CD4-positive, alpha-beta T cell treated with Interleukin-17A for 4 hours (primary cell): Measurements from ENCODE around the gene KRTAP5-2.
"Not testable (repeated sequence)": the region's sequence is repeated elsewhere in the genome, so short reads cannot be mapped to it uniquely, and the experiment has no call there.

Source experiments
- DNase-seq: peaks from one replicate; pipeline ENCODE4 v3.0.0-alpha.2; 2020; ENCODE audit warnings: mixed read lengths

The KRTAP5-2 gene, protein sequence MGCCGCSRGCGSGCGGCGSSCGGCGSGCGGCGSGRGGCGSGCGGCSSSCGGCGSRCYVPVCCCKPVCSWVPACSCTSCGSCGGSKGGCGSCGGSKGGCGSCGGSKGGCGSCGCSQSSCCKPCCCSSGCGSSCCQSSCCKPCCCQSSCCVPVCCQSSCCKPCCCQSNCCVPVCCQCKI

DNA sequence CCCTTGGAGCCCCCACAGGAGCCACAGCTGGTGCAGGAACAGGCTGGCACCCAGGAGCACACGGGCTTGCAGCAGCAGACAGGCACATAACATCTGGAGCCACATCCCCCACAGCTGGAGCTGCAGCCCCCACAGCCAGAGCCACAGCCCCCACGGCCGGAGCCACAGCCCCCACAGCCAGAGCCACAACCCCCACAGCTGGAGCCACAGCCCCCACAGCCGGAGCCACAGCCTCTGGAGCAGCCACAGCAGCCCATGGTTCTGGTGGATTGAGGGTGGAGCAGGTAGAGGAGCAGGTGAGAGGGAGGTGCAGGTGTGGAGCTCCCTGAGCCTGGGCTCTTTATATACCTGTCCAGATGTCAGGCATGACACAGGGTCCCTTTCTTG is at the start of gene KRTAP5-2:
TSS of gene KRTAP5-2 (minus strand) at position 301 of the 387 bp plus-strand sequence. CDS start at position 257, 44 bp downstream.
- DNase-seq: no peak

DNA sequence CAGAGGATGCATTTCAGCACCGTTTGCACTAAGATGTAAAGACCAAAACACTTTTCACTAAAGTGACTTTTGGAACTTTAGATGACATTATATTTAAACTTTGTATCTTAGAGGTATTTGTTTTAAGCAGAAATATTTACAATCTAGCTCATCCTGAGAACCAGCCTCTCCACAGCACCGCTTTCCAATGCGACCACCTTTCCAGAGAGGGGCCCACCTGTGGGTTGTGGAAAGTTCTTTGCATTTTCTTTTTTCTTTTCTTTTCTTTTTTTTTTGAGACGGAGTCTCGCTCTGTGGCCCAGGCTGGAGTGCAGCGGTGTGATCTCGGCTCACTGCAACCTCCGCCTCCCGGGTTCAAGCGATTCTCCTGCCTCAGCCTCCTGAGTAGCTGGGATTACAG is 48.4 kb upstream of the KRTAP5-2 start:
- DNase-seq: not testable (repeated sequence)

DNA sequence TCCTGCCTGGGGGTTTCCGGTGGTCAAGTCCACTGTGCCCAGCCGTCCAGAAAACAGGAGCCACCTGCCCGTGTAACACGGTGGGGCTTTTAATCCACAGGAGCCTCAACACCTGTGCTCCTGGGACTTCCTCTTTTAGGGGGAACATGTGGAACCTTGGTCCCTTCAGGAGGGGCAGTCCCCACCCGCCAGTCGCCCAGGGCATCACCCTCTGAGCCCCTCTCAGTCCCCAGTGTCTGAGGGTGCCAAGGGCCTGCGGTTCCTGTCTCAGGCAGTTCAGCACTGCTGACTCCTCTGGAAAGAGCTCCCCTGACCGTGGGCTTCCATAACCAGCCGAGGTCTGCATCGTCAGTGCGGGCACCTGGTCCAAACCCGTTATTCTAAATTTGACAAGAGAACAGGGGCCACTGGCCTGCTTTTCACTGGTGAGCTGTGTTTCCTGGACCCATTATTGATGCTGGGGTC is 47.3 kb upstream of the KRTAP5-2 start:
- DNase-seq: no peak

DNA sequence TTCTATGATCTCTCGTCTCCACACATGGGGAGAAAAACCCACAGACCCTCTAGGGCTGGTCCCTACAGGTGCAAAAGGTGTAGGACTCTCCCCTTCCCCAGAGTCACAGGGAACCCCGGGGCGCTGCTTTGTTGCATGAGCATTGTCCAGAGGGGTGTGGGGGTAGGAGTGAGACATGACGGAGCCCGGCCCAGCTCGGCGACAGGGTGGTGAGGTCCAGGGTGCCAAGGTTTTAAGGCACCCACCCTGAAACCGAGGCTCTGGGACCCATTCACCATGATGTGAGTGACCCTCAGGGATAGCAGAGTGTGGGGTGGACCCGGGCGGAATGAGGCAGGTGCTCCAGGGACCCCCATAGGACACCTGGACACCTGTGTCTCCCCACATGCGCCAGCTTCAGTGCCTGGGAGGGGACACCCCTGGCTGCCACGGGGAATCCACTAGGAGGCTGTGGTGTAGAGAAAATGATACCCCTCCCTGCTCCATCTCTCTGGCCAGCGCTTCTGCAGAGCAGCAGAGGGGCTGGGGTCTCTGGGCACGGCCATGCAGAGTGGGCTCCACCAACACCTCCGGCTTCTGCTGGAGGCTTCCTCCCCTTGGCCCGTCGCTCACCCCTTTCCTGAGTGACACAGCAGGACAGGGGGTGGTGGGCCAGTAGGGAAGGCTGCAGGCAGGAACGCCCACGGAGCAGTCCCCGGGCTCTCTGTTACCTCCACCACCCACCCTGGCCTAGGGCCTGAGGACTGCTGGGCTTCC is 46.7 kb upstream of the KRTAP5-2 start:
- no peak for DNase-seq

DNA sequence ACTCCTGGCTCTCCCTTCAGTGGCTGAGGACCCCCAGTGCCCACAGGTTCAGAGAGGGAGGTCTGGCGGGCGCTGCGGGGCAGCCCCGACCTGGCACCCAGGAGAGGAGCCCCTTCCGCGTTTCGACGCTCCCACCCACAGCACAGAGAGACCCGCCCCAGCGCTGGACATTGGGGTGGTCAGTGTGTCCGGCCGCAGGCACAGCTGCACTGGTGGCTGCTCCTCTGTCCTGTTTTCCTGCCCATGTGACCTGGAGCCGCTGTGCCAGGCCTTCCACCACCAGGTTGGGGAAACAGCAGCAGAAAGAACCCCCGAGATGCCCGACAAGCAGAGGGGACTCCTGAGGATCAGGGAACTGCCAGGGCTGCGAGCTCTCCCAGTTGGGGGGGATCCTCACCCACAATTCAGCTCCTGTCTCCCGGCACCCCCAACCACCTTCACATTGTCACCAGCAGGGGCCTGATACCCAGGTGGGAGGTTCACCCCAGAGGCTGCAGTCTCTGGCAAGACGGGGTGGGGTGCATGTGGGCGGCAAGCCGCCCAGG is 45.1 kb upstream of the KRTAP5-2 start:
- no peak for DNase-seq

DNA sequence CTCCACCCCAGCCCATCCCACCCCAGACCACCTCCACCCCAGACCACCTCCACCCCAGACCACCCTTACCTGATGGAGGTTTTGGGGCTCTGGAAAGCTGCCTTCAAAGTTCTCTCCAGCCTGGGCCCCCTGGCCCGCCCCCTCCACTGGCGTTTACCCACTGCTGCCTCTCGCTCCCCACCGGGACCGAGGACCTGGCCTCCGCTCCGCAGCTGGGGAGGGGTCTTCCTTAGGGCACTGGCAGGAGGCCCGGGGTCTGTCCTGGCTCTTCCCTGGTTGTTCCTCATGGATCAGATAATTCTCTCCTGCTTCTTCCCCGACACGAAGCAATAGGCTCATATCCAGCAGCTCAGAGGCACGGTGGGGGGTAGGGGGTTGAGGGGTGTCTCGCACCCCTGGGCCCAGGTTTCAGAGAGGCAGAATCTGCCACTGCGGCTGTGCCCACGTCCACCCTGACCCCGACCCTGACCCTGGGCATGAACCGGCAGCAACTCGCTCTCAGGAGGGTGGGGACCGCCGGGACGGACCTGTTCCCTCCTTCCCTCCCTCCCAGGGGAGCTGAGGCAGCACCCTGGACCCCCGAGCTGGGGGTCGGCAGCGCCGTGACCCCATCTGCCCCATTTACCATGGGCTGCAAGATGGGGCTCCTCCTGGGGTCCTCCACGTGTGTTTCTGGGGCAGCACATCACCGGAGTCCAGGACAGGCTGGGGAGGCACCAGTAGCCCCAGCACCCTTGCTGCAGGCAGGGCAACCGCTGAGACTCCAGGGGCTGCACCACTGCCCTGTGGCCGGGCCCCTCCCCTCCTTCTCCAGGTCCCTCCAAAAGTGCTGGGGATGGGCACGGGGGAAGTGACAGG is 44.4 kb upstream of the KRTAP5-2 start:
- DNase-seq: no peak

DNA sequence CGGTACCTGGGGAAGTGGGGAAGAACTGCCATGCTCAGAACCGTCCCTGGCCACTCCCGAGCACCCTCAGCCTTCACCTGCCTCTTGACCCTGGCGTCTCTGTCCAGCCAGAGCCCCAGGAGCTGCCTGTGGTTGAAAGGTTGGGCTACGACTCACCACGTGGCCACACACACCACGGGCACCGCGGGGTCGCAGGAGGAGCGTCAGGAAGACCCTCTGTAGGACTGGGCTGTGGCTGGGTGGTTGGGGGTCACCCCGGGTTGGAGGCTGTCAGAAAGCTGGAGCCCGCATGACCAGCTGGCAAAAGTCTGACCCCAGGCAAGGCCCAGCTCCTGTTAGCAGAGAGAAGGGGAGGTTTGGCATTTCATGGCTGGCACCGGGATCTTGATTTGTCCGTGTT is 43.0 kb upstream of the KRTAP5-2 start:
- DNase-seq: no peak

DNA sequence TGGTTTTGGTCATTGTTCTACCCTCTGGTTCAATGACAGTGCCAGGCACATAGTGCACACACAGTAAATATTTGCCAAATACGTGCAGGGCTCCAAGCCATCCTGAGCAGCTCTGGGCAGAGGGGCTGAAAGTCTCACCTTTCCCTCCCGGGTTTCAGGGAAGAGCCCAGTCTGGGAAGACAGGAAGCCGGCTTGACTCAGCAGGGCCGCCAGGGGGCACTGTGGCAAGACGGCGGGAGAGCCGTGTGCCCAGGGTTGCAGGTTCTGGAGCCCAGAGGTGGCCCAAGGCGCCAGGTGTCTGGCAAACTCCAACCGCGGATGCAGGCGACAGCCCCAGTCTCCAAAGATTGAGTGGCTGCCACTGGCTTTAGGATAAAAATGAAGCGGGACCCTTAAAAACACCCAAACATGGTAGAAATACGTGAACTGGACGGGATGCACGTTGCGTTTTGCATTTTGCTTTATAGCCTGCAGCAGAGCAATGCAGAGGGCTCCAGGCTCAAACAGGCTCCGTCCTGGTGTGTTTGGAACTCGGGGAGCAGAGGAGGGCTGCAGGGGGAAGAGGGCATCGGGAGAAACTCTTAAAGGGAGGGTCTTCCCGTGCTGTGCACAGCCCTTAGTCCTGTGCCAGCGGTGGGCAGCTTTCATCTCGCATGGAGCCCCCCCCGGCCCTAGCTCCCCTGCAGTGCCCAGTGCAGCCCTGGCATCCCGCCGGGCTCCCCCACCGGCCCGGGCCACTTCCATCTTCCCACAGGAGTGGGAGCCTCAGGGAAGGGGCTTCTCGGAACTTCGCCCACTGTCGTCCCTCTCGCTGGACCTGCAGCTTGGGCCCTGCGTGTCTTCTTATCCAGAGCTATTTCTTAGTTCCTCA is 42.2 kb upstream of the KRTAP5-2 start:
- peak; percentile 54 for DNase-seq

DNA sequence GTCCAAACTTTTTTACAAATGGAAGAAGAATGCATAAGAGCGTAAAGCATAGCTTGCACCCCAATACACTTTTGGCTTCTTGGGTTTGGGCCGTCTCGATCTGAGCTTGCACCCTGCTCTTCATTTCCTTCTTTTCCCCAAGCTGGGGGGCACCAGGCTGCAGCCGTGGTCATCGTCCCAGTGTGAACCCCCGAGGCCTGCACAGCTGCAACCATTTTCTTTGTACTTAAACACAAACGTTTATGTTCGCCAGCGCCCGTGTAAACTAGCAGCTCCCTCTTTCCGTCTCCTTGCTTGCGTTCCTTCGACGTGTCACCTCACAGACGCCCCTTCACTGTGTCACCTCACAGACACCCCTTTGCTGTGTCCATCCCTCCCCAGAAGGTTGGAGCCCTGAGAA is 41.6 kb upstream of the KRTAP5-2 start:
- DNase-seq: no peak

DNA sequence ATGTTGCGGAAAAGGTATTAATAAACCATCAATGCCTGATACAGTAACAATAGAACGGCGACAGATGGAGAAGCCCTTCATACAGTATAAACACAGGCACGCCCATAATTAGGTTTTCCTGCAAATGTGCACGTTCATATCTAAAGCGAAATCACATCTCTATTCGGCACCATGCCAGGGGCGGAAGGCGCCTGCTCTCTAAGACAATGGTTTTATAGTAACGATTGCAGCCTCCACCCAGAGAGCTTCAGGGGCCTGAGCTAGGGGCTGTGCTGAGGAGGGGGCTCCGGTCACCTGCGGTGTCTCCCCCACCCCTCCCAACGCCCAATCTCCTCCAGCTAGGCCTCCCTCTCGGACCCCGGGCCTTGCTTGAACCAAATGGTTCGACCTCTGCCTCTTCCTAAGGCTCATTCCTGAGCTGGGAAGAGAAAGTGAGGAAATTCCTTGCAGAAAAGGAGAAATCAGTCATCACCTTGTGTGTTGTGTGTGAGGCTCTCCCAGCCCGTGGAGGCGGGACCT is 41.1 kb upstream of the KRTAP5-2 start:
- DNase-seq: peak; percentile 27

DNA sequence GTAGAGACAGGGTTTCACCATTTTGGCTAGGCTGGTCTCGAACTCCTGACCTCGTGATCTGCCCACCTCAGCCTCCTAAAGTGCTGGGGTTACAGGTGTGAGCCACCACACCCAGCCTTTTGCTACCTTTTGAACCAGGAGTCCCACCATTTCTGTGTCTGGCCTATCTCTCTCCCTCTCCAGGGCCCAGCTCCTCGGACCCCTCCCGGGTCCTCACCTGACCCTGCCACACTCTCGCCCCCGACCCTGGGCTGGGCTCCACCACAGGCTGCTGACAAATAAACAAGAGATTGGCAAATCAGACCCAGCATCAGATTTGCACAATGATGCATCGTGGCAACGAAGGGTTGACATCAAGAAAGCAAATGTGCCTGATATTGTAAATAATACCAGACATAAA is 40.2 kb upstream of the KRTAP5-2 start:
- no peak for DNase-seq

DNA sequence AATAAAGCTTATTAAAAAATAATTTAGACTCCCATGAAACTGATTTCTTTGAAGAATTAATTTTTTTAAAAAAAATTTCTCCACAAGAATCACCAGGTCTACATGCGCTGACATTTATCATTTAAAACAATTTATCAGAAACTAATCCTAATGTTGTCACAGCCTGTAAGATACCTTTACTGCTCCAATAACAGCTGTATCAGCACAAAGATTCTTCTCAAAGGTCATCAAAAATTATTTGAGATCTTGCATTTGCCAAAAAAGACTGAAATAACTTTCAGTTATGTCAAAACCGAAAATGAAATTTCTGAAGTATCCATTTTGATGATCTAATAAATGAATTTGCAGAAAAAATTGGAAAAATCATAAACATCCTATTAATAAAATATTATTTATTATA is 39.5 kb upstream of the KRTAP5-2 start:
- DNase-seq: no peak

DNA sequence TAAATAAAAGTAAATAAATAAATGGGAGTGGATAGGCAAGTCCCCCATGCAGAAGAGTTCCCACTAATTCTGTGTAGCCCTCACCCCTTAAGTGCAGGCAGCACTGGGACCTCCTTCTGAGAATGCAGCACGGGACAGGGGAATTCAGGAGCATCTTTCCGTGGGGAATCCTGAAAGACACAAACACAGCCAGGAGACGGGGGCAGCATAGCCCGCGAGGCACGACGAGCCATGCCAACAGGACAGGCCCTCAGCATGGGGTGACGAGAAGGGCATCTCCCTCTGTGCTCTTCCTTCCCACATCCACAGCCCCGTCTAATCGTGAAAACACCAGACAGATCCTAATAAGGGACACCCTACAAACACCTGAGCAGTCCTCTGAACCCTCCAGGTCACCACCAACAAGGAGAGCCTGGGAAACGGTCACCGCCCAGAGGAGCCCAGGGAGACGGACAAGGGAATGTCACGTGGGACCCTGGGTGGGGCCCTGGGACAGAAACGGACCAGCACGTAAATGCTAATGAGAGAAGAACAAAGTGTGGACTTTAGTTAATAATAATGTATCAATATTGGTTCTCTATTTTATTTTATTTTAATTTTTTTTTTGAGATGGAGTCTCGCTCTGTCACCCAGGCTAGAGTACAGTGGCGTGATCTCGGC is 38.3 kb upstream of the KRTAP5-2 start:
- DNase-seq: no peak

DNA sequence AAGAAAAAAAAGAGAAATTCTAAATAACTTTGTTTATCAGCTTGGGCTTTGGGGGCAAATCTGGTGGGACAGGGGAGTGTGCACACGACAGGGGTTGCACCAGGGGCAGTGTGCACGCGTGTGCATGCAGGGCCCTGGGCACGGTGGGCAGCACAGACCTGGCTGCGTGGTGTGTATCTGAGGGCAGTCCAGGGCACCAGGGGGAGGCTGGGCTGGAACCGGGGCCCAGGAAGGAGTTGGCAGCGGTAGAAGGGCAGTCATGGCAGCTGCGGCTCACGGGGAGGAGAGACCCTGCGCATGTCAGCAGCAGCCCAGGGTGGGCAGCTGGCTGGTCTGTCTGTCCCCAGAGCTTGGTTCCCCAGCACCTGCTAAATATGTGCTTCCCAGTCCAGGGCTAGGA is 35.8 kb upstream of the KRTAP5-2 start:
- DNase-seq: no peak

DNA sequence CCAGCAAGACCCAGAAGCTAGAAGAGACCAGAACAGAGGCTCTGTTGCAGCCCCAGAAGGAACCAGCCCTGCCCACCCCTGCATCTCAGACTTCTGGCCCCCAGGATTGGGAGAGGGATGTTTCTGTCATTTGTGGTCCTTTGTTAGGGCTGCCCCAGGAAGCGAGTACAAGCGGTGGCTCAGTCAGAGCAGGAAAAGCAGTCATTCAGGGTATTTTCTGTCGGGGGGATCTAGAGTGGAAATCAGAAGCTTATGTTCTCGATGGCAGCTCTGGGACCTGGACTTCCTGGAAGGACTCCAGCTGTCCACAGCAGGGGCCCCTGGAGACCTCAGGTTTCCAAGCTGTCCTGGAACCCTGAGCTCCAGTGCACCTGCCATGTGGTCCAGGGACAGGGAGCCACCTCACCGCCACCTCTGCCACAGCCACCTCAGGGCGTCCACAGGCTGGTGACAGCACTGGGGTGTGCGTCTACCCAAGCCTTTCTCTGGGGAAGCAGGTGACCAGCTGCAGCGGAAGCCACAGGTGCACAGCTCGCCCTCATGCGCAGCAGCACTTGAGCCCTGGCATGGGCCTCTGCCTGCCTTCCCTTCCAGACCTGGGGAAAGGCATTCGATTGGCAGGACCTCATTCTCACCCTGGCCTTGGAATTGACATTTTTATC is 34.1 kb upstream of the KRTAP5-2 start:
- no peak for DNase-seq

DNA sequence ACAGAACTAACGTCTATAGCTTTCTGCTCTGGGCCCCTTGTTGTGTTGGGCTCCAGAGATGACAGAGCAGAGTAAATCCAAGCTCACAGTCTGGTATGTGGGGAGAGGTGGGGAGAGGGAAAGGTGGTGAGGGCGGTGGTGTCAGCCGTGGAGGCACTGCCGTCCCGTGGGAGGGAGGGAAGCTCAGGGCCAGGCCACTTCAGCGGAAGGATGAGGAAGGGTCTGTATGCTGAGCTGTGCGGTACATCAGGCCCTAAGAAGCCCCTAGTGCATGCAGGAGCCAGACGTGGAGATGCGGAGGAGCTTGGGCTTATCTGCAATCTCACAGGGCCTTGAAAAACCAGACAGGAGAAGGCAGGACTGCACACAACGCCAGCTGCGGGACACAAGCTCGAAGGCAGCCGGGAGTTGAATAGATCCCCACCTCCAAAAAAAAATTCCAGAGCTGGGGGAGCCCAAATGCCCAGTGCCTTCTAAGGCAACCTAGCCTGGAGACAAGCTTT is 33.0 kb upstream of the KRTAP5-2 start:
- no peak for DNase-seq

DNA sequence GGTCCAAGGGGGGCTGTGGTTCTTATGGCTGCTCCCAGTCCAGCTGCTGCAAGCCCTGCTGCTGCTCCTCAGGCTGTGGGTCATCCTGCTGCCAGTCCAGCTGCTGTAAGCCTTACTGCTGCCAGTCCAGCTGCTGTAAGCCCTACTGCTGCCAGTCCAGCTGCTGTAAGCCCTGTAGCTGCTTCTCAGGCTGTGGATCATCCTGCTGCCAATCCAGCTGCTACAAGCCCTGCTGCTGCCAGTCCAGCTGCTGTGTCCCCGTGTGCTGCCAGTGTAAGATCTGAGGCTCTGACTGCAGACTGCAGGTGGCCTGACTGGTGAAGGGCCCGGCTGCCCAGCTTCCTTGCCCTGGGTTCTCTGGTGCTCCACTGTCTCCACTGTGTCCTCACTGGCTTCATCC is 32.2 kb upstream of the KRTAP5-2 start:
- no peak for DNase-seq

DNA sequence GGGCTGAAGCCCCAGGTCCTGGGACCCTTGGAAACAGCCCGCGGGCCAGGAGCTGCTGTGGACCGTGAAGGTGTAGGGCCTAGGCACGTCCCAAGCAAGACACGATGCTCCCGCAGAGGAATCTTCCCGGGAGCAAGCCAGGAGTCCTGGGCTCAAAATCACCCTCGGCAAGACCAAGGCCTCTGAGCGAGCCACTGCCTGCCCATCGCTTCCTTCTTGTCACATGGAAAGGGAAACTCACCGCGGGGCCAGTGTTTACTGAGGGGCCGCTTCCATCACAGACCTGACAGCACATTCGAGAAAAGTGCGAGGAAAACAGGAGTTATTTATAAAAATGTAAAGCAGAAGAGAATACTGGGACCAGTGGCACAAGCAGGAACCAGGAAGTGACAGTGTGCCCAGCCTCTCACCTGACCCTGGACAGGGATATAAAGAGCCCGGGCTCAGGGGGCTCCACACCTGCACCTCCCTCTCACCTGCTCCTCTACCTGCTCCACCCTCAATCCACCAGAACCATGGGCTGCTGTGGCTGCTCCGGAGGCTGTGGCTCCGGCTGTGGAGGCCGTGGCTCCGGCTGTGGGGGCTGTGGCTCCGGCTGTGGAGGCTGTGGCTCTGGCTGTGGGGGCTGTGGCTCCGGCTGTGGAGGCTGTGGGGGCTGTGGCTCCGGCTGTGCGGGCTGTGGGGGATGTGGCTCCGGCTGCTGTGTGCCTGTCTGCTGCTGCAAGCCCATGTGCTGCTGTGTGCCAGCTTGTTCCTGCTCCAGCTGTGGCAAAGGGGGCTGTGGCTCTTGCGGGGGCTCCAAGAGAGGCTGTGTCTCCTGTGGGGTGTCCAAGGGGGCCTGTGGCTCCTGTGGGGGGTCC is 31.5 kb upstream of the KRTAP5-2 start, which contains the start of gene KRTAP5-5:
TSS of gene KRTAP5-5 (plus strand) at position 450 of the 860 bp plus-strand sequence. CDS start at position 516, 66 bp downstream.
- no peak for DNase-seq

DNA sequence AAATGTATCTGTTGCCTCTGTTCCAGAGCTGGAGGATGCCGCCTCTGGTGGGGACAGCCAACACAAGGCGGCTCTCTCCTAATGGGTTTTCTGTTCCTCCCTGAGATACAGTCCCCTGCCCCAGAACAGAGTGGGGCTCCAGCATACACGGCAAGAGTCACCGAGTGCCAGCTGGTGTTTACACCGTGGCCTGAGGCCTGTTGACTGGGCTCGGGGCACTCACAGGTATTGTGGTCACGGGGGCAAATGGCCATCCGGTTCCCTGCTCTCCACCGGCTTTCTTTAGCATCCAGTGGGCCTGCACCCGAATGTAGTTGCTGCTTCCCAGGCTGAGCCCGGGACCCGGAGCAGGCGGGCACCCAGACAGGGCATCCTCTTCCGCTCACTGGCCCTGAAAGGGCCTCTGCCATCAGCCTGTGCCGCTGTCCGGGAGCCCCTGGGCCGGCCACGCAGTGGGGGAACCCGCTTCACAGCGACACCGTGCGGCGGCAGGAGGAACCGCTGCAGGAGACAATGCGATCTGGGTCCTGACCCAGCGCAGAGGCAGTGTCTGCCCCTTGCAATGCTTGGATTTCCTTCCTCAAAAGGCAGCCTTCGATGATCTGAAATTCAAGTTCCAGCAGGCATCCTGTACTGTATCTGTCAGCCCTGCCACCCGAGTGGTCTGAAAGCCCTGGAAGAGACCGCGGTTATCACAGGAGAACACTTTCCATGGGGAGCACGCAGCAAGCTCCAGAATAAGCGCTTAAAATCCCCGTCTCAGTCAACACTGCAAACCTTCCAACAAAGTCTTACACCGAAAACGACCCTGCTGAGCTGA is 30.6 kb upstream of the KRTAP5-2 start:
- DNase-seq: peak; percentile 71
